HG03565 (cell line): ENCODE measurements around the gene ANO7.

Experiments
- ATAC-seq: cut with Tn5 transposase; IDR thresholded peaks from one replicate; pipeline ENCODE4 v1.9.1; 2021; ENCODE audit warnings: mild to moderate bottlenecking, moderate library complexity; ENCODE audit not compliant: unreplicated experiment

ANO7 gene, protein sequence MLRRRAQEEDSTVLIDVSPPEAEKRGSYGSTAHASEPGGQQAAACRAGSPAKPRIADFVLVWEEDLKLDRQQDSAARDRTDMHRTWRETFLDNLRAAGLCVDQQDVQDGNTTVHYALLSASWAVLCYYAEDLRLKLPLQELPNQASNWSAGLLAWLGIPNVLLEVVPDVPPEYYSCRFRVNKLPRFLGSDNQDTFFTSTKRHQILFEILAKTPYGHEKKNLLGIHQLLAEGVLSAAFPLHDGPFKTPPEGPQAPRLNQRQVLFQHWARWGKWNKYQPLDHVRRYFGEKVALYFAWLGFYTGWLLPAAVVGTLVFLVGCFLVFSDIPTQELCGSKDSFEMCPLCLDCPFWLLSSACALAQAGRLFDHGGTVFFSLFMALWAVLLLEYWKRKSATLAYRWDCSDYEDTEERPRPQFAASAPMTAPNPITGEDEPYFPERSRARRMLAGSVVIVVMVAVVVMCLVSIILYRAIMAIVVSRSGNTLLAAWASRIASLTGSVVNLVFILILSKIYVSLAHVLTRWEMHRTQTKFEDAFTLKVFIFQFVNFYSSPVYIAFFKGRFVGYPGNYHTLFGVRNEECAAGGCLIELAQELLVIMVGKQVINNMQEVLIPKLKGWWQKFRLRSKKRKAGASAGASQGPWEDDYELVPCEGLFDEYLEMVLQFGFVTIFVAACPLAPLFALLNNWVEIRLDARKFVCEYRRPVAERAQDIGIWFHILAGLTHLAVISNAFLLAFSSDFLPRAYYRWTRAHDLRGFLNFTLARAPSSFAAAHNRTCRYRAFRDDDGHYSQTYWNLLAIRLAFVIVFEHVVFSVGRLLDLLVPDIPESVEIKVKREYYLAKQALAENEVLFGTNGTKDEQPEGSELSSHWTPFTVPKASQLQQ

DNA sequence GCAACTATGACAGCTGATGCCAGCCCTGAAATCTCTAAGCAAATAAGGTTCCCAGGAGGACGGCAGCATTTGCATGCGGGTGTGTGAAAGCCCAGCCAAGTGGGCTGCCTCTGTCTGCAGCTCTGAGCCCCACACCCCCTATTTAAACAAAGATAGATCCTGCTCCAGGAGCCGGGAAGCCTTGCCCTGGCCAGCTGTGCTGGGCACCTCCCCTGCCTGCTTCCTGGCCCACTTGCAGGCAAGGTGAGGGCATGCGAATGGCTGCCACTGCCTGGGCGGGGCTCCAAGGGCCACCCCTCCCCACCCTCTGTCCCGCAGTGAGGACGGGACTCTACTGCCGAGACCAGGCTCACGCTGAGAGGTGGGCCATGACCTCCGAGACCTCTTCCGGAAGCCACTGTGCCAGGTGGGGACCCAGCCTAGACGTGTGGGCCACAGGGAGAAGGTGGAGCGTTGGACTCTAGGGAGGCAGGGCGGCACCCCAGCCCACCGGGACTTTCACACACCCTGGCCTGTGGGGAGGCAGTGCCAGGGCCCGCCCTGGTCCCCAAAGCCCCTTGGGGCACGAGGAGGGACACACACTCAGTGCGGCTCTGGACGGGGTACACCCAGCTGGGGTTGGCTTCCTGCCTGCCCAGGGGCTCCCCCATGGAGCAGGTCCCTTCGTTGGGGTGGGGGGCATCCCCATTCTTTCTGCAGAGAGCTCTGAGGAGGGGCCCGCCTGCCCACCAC lies at the start of gene ANO7:
TSS of gene ANO7 (plus strand) at position 317 of the 732 bp plus-strand sequence. CDS start 1,387 bp downstream, outside the sequence.
- no peak for ATAC-seq

DNA sequence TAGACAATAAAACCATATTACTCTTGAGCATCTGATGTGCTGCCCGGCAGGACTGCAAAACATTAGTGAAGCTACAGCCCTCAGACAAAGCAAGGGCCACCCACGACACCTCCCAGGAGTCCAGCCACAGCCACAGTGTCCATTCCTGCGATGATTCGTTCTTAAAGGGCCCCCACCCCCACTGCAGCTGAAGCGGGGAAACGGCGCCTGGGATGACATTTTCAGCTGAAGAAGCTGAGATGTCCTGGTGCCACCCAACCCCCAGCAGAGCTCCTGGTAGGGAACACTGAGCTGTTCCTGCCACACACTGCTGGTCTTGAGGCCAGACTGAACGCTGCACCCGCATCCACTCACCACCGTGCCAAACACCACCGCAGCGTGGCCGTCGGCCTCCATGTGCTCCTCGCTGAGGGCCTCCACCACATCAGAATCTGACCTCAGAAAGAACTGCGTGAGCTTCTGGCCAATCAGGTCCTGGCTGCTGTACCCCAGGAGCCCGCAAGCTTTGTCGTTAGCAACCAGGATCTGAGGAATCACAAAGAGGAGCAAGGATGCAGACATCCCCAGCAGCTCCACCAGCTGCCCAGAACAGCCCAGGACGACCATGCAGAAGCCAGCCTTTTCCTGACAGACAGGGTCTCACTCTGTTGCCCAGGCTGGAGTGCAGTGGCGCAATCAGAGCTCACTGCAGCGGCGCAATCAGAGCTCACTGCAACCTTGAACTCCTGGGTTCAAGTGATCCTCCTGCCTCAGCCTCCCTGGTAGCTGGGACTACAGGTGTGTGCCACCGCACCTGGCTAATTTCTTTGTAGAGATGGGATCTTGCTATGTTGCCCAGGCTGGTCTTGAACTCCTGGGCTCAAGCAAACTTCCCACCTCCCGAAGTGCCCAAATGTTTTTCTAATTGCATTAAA lies 48.7 kb upstream of the ANO7 start:
- ATAC-seq = no peak

DNA sequence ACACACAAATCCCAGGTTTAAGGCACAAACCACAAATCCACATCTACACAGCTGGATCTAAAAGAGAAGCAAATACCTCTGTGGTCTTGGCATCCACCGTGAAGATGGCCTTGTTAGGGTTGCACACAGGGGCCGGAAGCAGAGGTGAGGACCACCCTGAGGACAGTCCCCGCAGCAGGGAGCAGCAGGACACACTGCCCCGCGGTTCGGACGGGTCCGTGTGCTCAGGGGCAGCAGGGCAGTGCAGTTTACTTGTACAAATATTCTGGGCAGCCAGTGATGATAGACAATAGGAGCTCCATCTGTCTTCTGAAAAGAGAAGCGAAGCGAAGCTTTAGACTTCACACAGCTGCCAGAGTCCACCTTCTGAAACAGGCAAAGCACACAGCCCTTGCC lies 48.0 kb upstream of the ANO7 start:
- no peak for ATAC-seq

DNA sequence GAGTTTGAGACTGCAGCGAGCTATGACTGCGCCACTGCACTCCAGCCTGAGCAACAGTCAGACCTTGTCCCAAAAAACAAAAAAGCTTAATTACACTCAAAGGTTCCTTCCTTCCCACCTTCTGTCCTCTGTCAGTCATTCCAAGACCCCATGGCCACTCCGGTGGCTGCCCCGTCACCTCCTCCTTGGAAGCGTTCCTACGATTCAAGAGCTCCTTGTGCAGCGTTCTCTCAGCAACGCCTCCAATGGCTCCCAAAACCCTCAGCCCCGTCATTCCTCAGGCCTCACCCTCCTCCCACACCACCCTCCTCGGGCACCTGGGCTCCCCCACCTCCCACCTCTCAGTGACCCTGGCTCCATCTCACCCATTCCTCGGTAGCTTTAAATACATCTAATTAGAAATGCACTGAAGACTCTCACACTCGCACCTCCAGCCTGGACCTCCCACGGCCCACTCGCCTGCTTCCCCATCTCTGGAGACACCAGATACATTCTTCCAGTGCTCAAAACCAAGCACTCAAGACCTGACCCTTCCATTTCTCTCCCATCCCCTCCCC lies 47.2 kb upstream of the ANO7 start:
- ATAC-seq = no peak

DNA sequence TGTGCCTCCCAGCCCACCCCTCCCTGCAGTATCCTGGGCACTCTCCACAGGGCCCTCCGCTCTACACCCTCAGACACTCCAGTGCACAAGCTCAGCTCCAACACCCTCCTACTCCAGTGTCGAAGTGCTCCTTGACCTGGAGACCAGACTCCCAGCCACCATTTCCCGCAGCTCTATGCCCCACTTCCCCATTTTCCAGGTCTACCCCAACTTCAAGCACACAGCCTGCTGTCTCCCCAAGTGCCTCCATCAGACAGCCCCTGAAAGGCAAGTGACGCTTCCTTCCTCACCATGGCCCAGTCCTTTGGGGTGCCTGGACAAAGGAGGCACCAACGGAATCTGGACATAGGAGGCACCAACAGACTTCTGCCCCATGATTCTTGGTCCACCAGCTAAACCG lies 46.4 kb upstream of the ANO7 start:
- ATAC-seq = no peak

- no peak for ATAC-seq
These were observed 45.9 kb upstream of the ANO7 start for GRCh38 chr2:241142593-241142992.

GRCh38 chr2:241146286-241146685 lies 42.2 kb upstream of the ANO7 start:
- no peak for ATAC-seq

GRCh38 chr2:241147336-241147735 lies 41.1 kb upstream of the ANO7 start:
- ATAC-seq = no peak

GRCh38 chr2:241148239-241148638 lies 40.2 kb upstream of the ANO7 start:
- no peak for ATAC-seq

GRCh38 chr2:241148891-241149674 lies 39.4 kb upstream of the ANO7 start, which contains the start of gene PASK:
TSS of gene PASK (minus strand) at chr2:241149472. CDS start at chr2:241143032, 6,440 bp downstream.
- ATAC-seq = peak; percentile 59

GRCh38 chr2:241149675-241149924 lies 38.9 kb upstream of the ANO7 start:
- ATAC-seq = no peak

DNA sequence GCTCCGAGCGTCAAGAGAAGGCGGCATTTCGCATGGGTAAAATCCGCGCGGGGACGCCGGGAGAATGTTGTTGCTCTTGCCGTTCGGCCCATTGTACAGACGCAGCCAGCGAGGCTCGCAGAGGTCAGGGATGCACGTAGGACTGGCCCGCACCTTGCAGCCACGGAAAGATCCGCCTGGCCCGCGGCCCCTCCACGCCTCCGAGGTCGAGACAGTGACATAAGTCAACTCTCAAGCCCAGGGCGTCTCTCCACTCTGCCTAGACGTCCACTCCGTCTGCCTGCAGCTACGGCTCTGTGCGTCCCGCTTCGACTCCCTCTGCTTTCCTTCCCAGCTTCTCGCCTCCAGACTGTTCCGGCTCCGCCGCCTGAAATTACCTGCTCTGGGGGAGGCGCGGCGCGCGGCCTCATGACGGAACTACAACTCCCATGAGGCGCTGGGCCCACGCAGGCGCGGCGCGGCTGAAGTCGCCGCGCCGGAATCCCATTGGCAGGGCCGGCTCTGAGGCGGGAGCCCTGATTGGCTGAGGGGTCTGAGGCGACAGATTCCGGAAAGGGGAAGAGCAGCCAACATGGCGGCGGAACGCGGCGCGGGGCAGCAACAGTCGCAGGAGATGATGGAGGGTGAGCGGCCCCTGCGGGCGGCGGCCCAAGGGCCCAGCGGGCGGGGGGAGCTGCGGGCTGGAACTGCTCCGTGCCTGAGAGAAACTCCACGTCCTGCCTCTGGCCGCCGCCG lies 38.4 kb upstream of the ANO7 start, which contains the start of gene PPP1R7:
TSS of gene PPP1R7 (plus strand) at position 543 of the 735 bp plus-strand sequence. CDS start at position 572, 29 bp downstream.
- ATAC-seq = peak; percentile 64

DNA sequence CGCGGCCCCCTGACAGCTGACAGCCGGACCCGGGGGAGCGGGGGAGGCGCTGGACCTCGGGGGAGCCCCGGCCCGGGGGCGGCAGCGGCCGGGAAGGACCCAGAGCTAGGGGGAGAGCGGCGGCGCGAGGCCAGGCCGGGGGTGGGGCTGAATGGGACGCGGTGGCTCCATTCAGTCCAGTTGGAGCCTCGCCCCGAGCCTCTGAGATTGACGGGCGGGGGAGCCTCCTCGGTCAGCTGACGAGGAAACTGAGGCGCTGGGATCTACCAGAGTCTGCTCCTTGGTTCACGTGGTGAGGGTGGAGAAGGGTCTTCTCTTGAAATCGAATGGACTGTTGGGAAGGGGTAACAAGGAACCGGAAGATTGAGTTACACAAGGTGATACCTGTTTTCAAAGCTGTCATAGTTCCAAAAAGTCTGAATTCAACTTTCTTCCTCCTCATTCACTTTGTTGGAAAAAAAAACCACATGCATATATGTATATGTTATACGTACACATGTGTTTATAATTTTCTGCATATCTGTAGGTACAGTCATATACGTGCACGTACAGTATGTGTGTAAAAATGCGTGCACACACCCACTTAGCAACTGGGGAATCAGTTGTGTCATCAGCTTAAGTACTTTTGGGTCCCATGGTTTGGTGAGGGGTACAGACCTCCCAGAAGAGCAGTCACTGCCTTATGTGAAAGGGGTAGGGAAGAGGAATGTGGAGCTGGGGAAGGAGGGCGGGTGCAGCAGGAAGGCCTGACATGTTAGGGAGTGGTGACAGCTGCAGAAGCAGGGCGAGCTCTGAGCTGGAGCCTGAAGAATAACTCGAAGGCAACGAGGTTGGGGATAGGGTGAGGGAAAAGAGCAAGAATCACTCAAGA lies 37.6 kb upstream of the ANO7 start:
- no peak for ATAC-seq

- no peak for ATAC-seq
These were observed 36.4 kb upstream of the ANO7 start for GRCh38 chr2:241151934-241152660.

DNA sequence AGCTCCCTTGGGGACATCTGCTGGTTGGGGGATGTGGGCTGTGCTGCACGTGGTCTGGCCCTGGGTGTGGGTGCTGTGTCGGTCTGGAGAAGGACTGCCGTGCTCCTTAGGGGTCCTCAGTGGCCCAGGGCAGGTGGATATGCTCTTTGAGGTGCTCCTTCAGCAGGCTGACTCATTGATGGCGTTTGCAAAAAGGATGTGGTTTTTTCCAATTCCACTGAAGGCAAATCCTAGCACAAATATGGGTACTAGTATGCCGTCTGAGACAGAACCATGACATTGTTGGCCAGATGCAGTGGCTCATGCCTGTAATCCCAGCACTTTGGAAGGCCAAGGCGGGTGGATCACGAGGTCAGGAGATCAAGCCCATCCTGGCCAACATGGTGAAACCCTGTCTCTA lies 34.9 kb upstream of the ANO7 start:
- ATAC-seq = no peak

DNA sequence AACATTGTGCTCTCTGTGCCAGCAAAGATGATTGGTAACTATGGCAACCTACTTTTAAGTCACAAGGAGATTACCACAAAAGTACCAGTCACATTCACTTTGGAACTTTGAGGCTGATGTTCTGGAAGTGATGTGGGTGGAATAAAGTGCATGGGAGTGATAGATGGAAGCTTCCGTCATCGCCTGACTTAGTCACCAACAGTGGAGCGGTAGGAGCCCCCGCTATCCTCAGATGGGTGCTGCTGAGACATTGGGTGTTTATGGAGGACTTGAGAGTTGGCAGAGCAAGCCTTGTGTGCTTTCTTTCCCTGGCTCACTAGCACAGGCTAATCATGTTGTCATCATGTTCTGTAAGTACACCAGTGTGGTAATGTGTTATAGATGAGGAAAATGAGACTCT lies 33.6 kb upstream of the ANO7 start:
- ATAC-seq = no peak

- ATAC-seq = no peak
These were observed 32.5 kb upstream of the ANO7 start for GRCh38 chr2:241155936-241156335.
